GM18870 (cell line): ENCODE measurements around the gene TMPRSS6.

ENCODE experiments used
- ATAC-seq: cut with Tn5 transposase; IDR thresholded peaks from one replicate; pipeline ENCODE4 v1.9.1; 2021; ENCODE audit warnings: moderate library complexity; ENCODE audit not compliant: unreplicated experiment

TMPRSS6 gene

GRCh38 chr22:37141476-37141875 is 32.0 kb upstream of the TMPRSS6 start:
- no peak for ATAC-seq

- no peak for ATAC-seq
Measured at GRCh38 chr22:37140686-37141323, 31.3 kb upstream of the TMPRSS6 start.

GRCh38 chr22:37139762-37140161 is 30.2 kb upstream of the TMPRSS6 start:
- no peak for ATAC-seq

- no peak for ATAC-seq
Measured at GRCh38 chr22:37138849-37139561, 29.5 kb upstream of the TMPRSS6 start.

GRCh38 chr22:37137903-37138665 is 28.6 kb upstream of the TMPRSS6 start:
- no peak for ATAC-seq

- ATAC-seq, result no peak
Measured at GRCh38 chr22:37137131-37137530, 27.6 kb upstream of the TMPRSS6 start.

- ATAC-seq, result no peak
Measured at GRCh38 chr22:37135023-37135422, 25.5 kb upstream of the TMPRSS6 start.

- ATAC-seq, result no peak
Measured at GRCh38 chr22:37133304-37134018, 23.9 kb upstream of the TMPRSS6 start.

GRCh38 chr22:37132773-37133172 is 23.3 kb upstream of the TMPRSS6 start:
- no peak for ATAC-seq

- ATAC-seq, result no peak
Measured at GRCh38 chr22:37129866-37130441, 20.4 kb upstream of the TMPRSS6 start.

GRCh38 chr22:37128555-37129281 is 19.2 kb upstream of the TMPRSS6 start:
- no peak for ATAC-seq

GRCh38 chr22:37127350-37127878 is 17.9 kb upstream of the TMPRSS6 start:
- no peak for ATAC-seq

- no peak for ATAC-seq
Measured at GRCh38 chr22:37126882-37127281, 17.4 kb upstream of the TMPRSS6 start.

GRCh38 chr22:37126383-37126782 is 16.9 kb upstream of the TMPRSS6 start:
- no peak for ATAC-seq

GRCh38 chr22:37123649-37124048 is 14.1 kb upstream of the TMPRSS6 start:
- ATAC-seq, result no peak

- ATAC-seq, result peak; percentile 23
Measured at GRCh38 chr22:37122598-37123180, 13.2 kb upstream of the TMPRSS6 start.

GRCh38 chr22:37121887-37122591 is 12.5 kb upstream of the TMPRSS6 start:
- peak; percentile 82 for ATAC-seq

GRCh38 chr22:37120569-37121340 is 11.2 kb upstream of the TMPRSS6 start:
- no peak for ATAC-seq
